Neural cell (in vitro differentiated cells): ENCODE measurements around the gene WDR54. TPM values are rescaled to one million over a fixed set of nuclear protein-coding genes. Genes with fewer than 3 reads are reported as not detected.

Experiments used
- H2AFZ ChIP-seq: fragments of 200-600, 300-800 bp; sonication (generic), shearing (Covaris generic); 2 replicates; pipeline ENCODE4 v1.6.0; 2014; ENCODE audit warnings: low read depth, mild to moderate bottlenecking, antibody characterized with exemption, low read length, moderate library complexity
- H3F3A ChIP-seq: fragments of 200-600 bp; shearing (Covaris generic); 2 replicates; pipeline ENCODE4 v1.6.1; 2016; ENCODE audit warnings: mild to moderate bottlenecking, moderate library complexity, mixed read lengths, antibody characterized with exemption, low read length; ENCODE audit not compliant: insufficient read depth, poor library complexity, severe bottlenecking
- H3K27ac ChIP-seq: fragments of 200-600, 300-800 bp; sonication (generic), shearing (Covaris generic); 2 replicates; pipeline ENCODE4 v1.5.1; 2014; ENCODE audit warnings: mild to moderate bottlenecking, low read length, moderate library complexity
- H3K27me3 ChIP-seq: fragments of 300-800, 200-600 bp; sonication (generic), shearing (Covaris generic); 2 replicates; pipeline ENCODE4 v1.6.0; 2014; ENCODE audit warnings: mild to moderate bottlenecking, low read depth, low read length, moderate library complexity; ENCODE audit not compliant: insufficient read depth
- H3K36me3 ChIP-seq: fragments of 300-800, 200-600 bp; sonication (generic), shearing (Covaris generic); 2 replicates; pipeline ENCODE4 v1.5.1; 2014; ENCODE audit warnings: mild to moderate bottlenecking, antibody characterized with exemption, low read length, moderate library complexity; ENCODE audit not compliant: insufficient read depth
- H3K4me2 ChIP-seq: fragments of 300-800, 200-600 bp; sonication (generic), shearing (Covaris generic); 2 replicates; pipeline ENCODE4 v1.6.0; 2014; ENCODE audit warnings: mild to moderate bottlenecking, low read length
- H3K4me3 ChIP-seq: fragments of 300-800, 200-600 bp; sonication (generic), shearing (Covaris generic); 2 replicates; pipeline ENCODE4 v1.5.1; 2014; ENCODE audit warnings: mild to moderate bottlenecking, low read length, moderate library complexity
- H3K79me2 ChIP-seq: fragments of 200-600 bp; shearing (Covaris generic); replicated peaks from 2 replicates; pipeline ENCODE4 v1.6.0; 2014; ENCODE audit warnings: mild to moderate bottlenecking, low read length, moderate library complexity; ENCODE audit not compliant: insufficient read depth
- H3K9ac ChIP-seq: fragments of 300-800, 200-600 bp; sonication (generic), shearing (Covaris generic); 2 replicates; pipeline ENCODE4 v1.6.1; 2016; ENCODE audit warnings: mild to moderate bottlenecking, low read length, mixed read lengths
- H3K9me2 ChIP-seq: fragments of 200-600 bp; shearing (Covaris generic); 2 replicates; pipeline ENCODE4 v1.6.1; 2016; ENCODE audit warnings: mild to moderate bottlenecking, low read length, mixed read lengths; ENCODE audit not compliant: insufficient read depth
- H3K9me3 ChIP-seq: fragments of 200-600, 300-800 bp; sonication (generic), shearing (Covaris generic); 2 replicates; pipeline ENCODE4 v1.6.1; 2016; ENCODE audit warnings: mild to moderate bottlenecking, mixed run types, low read length, moderate library complexity, mixed read lengths
- H4K20me1 ChIP-seq: fragments of 200-600 bp; shearing (Covaris generic); 2 replicates; pipeline ENCODE4 v1.6.1; 2016; ENCODE audit warnings: mild to moderate bottlenecking, mixed run types; ENCODE audit not compliant: insufficient read depth
- EP300 ChIP-seq: fragments of 450-650 bp; conservative IDR thresholded peaks from 2 replicates; pipeline ENCODE4 v1.6.1; 2014; ENCODE audit warnings: antibody characterized with exemption, mild to moderate bottlenecking, moderate library complexity; ENCODE audit not compliant: poor library complexity, severe bottlenecking
- EZH2 ChIP-seq: fragments of 200-600, 300-800 bp; shearing (Covaris generic), sonication (generic); IDR thresholded peaks from 2 replicates; pipeline ENCODE4 v1.6.1; 2014; ENCODE audit warnings: antibody characterized with exemption, low read length, borderline replicate concordance, mild to moderate bottlenecking; ENCODE audit not compliant: insufficient read depth, poor library complexity, severe bottlenecking
- MXI1 ChIP-seq: fragments of 450-650 bp; conservative IDR thresholded peaks from 2 replicates; pipeline ENCODE4 v1.6.1; 2014; ENCODE audit warnings: antibody characterized with exemption, mild to moderate bottlenecking; ENCODE audit not compliant: poor library complexity, severe bottlenecking
- POLR2AphosphoS5 ChIP-seq: IDR thresholded peaks from 2 replicates; pipeline ENCODE4 v1.6.1; 2012
- RAD21 ChIP-seq: fragments of 450-650 bp; conservative IDR thresholded peaks from 2 replicates; pipeline ENCODE4 v1.6.1; 2014; ENCODE audit warnings: antibody characterized with exemption, mild to moderate bottlenecking, moderate library complexity
- REST ChIP-seq: IDR thresholded peaks from 2 replicates; pipeline ENCODE4 v1.6.1; 2012; ENCODE audit warnings: borderline replicate concordance
- SMC3 ChIP-seq: fragments of 450-650 bp; conservative IDR thresholded peaks from 2 replicates; pipeline ENCODE4 v1.6.1; 2014; ENCODE audit warnings: antibody characterized with exemption, mild to moderate bottlenecking, moderate library complexity; ENCODE audit not compliant: poor library complexity
- TAF1 ChIP-seq: IDR thresholded peaks from 2 replicates; pipeline ENCODE4 v1.6.1; 2012; ENCODE audit warnings: low read depth
- polyA plus RNA-seq: library from polyadenylated mRNA; depleted of rRNA; stranded (reverse); fragments of >200 nt; gene quantifications from 2 replicates; pipeline ENCODE4 v1.2.3, GENCODE V29; 2014
- TF ChIP-seq, protein P1 (sequence below): fragments of 450-650 bp; IDR thresholded peaks from 2 replicates; pipeline ENCODE4 v1.5.1; 2014; ENCODE audit warnings: antibody characterized with exemption, mild to moderate bottlenecking, moderate library complexity; ENCODE audit not compliant: poor library complexity, severe bottlenecking

The WDR54 gene
- polyA plus RNA-seq, 1 donor from 2014 or later, result 110 TPM

GRCh38 chr2:74429487-74430451 is 8.2 kb downstream of the WDR54 start:
- Histone ChIP-seq H3K36me3 (no peaks in the 10 kb centered on the region), H3K27ac (no peak overlapping the region)
- TF ChIP-seq MXI1, result no peak
- no peak for TF ChIP-seq POLR2AphosphoS5
- TF ChIP-seq RAD21, result no peak
- TF ChIP-seq, protein P1, sequence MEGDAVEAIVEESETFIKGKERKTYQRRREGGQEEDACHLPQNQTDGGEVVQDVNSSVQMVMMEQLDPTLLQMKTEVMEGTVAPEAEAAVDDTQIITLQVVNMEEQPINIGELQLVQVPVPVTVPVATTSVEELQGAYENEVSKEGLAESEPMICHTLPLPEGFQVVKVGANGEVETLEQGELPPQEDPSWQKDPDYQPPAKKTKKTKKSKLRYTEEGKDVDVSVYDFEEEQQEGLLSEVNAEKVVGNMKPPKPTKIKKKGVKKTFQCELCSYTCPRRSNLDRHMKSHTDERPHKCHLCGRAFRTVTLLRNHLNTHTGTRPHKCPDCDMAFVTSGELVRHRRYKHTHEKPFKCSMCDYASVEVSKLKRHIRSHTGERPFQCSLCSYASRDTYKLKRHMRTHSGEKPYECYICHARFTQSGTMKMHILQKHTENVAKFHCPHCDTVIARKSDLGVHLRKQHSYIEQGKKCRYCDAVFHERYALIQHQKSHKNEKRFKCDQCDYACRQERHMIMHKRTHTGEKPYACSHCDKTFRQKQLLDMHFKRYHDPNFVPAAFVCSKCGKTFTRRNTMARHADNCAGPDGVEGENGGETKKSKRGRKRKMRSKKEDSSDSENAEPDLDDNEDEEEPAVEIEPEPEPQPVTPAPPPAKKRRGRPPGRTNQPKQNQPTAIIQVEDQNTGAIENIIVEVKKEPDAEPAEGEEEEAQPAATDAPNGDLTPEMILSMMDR, result no peak
- no peak for TF ChIP-seq TAF1
- no peak for TF ChIP-seq EP300

GRCh38 chr2:74430502-74430901 is 9.0 kb downstream of the WDR54 start:
- Histone ChIP-seq H3K4me3 (no peak overlapping the region), H3K9me3 (no peaks in the 10 kb centered on the region), H3K27ac (no peak overlapping the region), H3K36me3 (no peaks in the 10 kb centered on the region), H4K20me1 (no peaks in the 10 kb centered on the region), H3K27me3 (no peaks in the 10 kb centered on the region), H3F3A (no peaks in the 10 kb centered on the region), H3K9me2 (no peaks in the 10 kb centered on the region), H3K79me2 (no peaks in the 10 kb centered on the region), H2AFZ (no peak overlapping the region), H3K4me2 (no peak overlapping the region), H3K9ac (no peak overlapping the region)
- TF ChIP-seq SMC3 (no peak), RAD21 (no peak), REST (no peak), EZH2 (no peak)
- TF ChIP-seq, protein P1, result no peak

More at GRCh38 chr2:74429487-74430451, 8.2 kb downstream of the WDR54 start:
- Histone ChIP-seq H4K20me1 (no peaks in the 10 kb centered on the region), H3K9me2 (no peaks in the 10 kb centered on the region), H3K79me2 (no peaks in the 10 kb centered on the region), H3K9me3 (no peaks in the 10 kb centered on the region), H3K9ac (no peak overlapping the region), H3K4me2 (no peak overlapping the region), H3F3A (no peaks in the 10 kb centered on the region), H2AFZ (no peak overlapping the region), H3K27me3 (no peaks in the 10 kb centered on the region), H3K4me3 (no peak overlapping the region)
